SU-DHL-6 (cell line): Measurements from ENCODE around the gene RBBP9.

Experiments
- H2AFZ ChIP-seq: fragments of 200-600 bp; sonication (generic); 2 replicates; pipeline ENCODE4 v1.6.1; 2014; ENCODE audit warnings: low read depth, mild to moderate bottlenecking, moderate library complexity, mixed read lengths, antibody characterized with exemption, low read length; ENCODE audit not compliant: severe bottlenecking
- H3F3A ChIP-seq: fragments of 200-600 bp; shearing (Covaris generic); 2 replicates; pipeline ENCODE4 v1.6.0; 2016; ENCODE audit warnings: antibody characterized with exemption, mild to moderate bottlenecking; ENCODE audit not compliant: insufficient read depth
- H3K27ac ChIP-seq: fragments of 200-600 bp; sonication (generic); 2 replicates; pipeline ENCODE4 v1.5.1; 2016; ENCODE audit warnings: low read depth, mild to moderate bottlenecking, low read length, moderate library complexity, mixed read lengths
- H3K27me3 ChIP-seq: fragments of 200-600 bp; sonication (generic), shearing (Covaris generic); 2 replicates; pipeline ENCODE4 v1.6.0; 2014; ENCODE audit warnings: mild to moderate bottlenecking, low read length
- H3K36me3 ChIP-seq: fragments of 200-600 bp; sonication (generic); 2 replicates; pipeline ENCODE4 v1.6.1; 2014; ENCODE audit warnings: mild to moderate bottlenecking, low read length, mixed read lengths
- H3K4me2 ChIP-seq: fragments of 300-600, 200-600 bp; shearing (Covaris generic), sonication (generic); 2 replicates; pipeline ENCODE4 v1.6.0; 2014; ENCODE audit warnings: low read length, low read depth, mild to moderate bottlenecking; ENCODE audit not compliant: poor library complexity, severe bottlenecking
- H3K4me3 ChIP-seq: fragments of 200-600 bp; sonication (generic); 2 replicates; pipeline ENCODE4 v1.5.1; 2014; ENCODE audit warnings: antibody characterized with exemption, low read length, mild to moderate bottlenecking, mixed read lengths; ENCODE audit not compliant: insufficient read depth, poor library complexity, severe bottlenecking
- H3K79me2 ChIP-seq: fragments of 200-600 bp; sonication (generic); 2 replicates; pipeline ENCODE4 v1.6.1; 2014; ENCODE audit warnings: mild to moderate bottlenecking, low read length, moderate library complexity; ENCODE audit not compliant: insufficient read depth
- H3K9ac ChIP-seq: fragments of 200-600 bp; sonication (generic); 2 replicates; pipeline ENCODE4 v1.7.0; 2014; ENCODE audit warnings: mild to moderate bottlenecking, low read length
- H3K9me2 ChIP-seq: fragments of 200-600 bp; sonication (generic); replicated peaks from 2 replicates; pipeline ENCODE4 v1.6.1; 2014; ENCODE audit warnings: low read length; ENCODE audit not compliant: insufficient read depth
- H3K9me3 ChIP-seq: fragments of 200-600 bp; sonication (generic); 2 replicates; pipeline ENCODE4 v1.6.1; 2014; ENCODE audit warnings: low read length, mixed read lengths; ENCODE audit not compliant: insufficient read depth
- H4K20me1 ChIP-seq: fragments of 200-600 bp; sonication (generic); 2 replicates; pipeline ENCODE4 v1.6.1; 2014; ENCODE audit warnings: low read depth, mild to moderate bottlenecking, antibody characterized with exemption, low read length, moderate library complexity, mixed read lengths
- CTCF ChIP-seq: fragments of 200-600 bp; sonication (generic); IDR thresholded peaks from one replicate; pipeline ENCODE4 v1.5.1; 2017; ENCODE audit warnings: antibody characterized with exemption, mild to moderate bottlenecking, low read length, moderate library complexity; ENCODE audit not compliant: insufficient read depth, poor library complexity, severe bottlenecking
- EZH2phosphoT487 ChIP-seq: fragments of 200-600 bp; sonication (generic), shearing (Covaris generic); conservative IDR thresholded peaks from 2 replicates; pipeline ENCODE4 v1.6.1; 2018; ENCODE audit warnings: mild to moderate bottlenecking, antibody characterized with exemption, low read length, moderate library complexity, mixed read lengths

The RBBP9 gene

DNA sequence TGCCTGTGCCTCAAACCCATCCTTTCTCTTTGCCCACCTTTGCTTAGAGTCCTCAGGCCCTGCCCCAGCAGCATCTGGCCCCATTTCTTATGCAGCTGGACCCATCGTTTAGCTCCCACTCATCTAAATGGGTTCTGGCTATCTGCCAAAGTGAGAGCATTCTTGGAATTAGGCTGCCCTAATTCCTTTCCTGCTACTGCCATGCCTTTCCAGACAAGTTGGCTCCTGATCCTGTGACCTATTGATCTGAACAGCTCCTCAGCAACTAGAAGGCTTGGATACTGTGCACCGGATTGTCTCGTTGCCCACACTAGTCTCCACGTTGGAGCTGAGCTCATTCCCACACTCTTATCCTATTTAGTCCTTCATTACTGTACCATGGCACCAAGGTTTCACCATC lies 53.1 kb downstream of the RBBP9 start:
- no peak overlapping the region for H3K27ac ChIP-seq
- H3K36me3 ChIP-seq, result no peaks in the 10 kb centered on the region
- no peak overlapping the region for H3K4me2 ChIP-seq
- H3F3A ChIP-seq, result no peaks in the 10 kb centered on the region
- no peaks in the 10 kb centered on the region for H3K9me3 ChIP-seq
- no peak overlapping the region for H2AFZ ChIP-seq
- no peak overlapping the region for H3K4me3 ChIP-seq
- no peaks in the 10 kb centered on the region for H3K27me3 ChIP-seq
- H3K79me2 ChIP-seq, result no peaks in the 10 kb centered on the region
- H3K9me2 ChIP-seq, result no peaks in the 10 kb centered on the region
- H3K9ac ChIP-seq, result no peak overlapping the region
- no peaks in the 10 kb centered on the region for H4K20me1 ChIP-seq
- TF ChIP-seq EZH2phosphoT487 (no peak), CTCF (no peak)

DNA sequence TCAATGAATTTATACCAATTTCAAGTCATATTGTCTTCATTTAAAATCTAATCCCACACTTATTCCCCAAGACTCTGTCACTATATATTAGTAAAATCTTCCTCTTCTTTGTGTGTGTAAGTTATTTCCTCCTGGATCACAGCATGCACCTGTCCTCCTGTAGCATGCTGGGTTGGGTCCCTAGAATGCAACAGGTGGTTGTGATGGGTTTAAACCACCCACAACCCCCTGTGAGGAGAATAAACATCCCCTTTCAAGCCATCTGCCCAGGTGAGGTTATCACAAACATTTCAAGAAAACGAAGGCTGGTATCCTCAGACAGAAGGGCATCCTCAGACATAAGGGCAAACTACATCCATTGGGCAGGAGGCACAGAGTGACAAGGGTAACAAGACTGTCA lies 56.6 kb downstream of the RBBP9 start:
- Histone ChIP-seq H3K4me3 (no peak overlapping the region), H3K36me3 (no peaks in the 10 kb centered on the region), H3K27me3 (no peaks in the 10 kb centered on the region), H3K9me2 (no peaks in the 10 kb centered on the region), H2AFZ (no peak overlapping the region), H3K9me3 (no peaks in the 10 kb centered on the region), H4K20me1 (no peaks in the 10 kb centered on the region), H3K79me2 (no peaks in the 10 kb centered on the region), H3K27ac (no peak overlapping the region), H3K4me2 (no peak overlapping the region), H3F3A (no peaks in the 10 kb centered on the region), H3K9ac (no peak overlapping the region)
- TF ChIP-seq CTCF (no peak), EZH2phosphoT487 (no peak)

- Histone ChIP-seq H3K4me3 (no peak overlapping the region), H3K36me3 (no peaks in the 10 kb centered on the region), H3K27me3 (no peaks in the 10 kb centered on the region), H3K4me2 (no peak overlapping the region), H3K79me2 (no peaks in the 10 kb centered on the region), H3K9me2 (no peaks in the 10 kb centered on the region), H2AFZ (no peak overlapping the region), H3K9ac (no peak overlapping the region), H3K9me3 (no peaks in the 10 kb centered on the region), H3K27ac (no peak overlapping the region), H3F3A (no peaks in the 10 kb centered on the region), H4K20me1 (no peaks in the 10 kb centered on the region)
- TF ChIP-seq EZH2phosphoT487 (no peak), CTCF (no peak)
Measured at GRCh38 chr20:18436847-18437246, 60.2 kb downstream of the RBBP9 start.
